Mucosa of rectum (tissue), 2 donors: ENCODE data around the gene BGN.
A peak's percentile ranks its signal among the peaks of the same experiment; 100 is the strongest.

Experiments
- H3K27ac ChIP-seq, 2 donors: one replicate each; pipeline ENCODE4 v1.7.0; 2013; ENCODE audit warnings: inconsistent platforms in 2 of 2, low read depth in 2 of 2, low read length in 2 of 2
- H3K27me3 ChIP-seq, 2 donors: one replicate each; pipeline ENCODE4 v1.7.0; 2013; ENCODE audit warnings: low read length in 2 of 2; ENCODE audit not compliant: control insufficient read depth in 2 of 2, insufficient read depth in 2 of 2
- H3K36me3 ChIP-seq, 2 donors: one replicate each; pipeline ENCODE4 v1.7.0; 2013; ENCODE audit warnings: low read length in 2 of 2; ENCODE audit not compliant: control insufficient read depth in 2 of 2, insufficient read depth in 2 of 2
- H3K4me1 ChIP-seq, 2 donors: one replicate each; pipeline ENCODE4 v1.7.0; 2013; ENCODE audit warnings: low read length in 2 of 2, mild to moderate bottlenecking in 1 of 2; ENCODE audit not compliant: control insufficient read depth in 2 of 2, insufficient read depth in 2 of 2
- H3K4me3 ChIP-seq, 2 donors: one replicate each; pipeline ENCODE4 v1.7.0; 2013; ENCODE audit warnings: low read length in 2 of 2
- H3K9ac ChIP-seq, 2 donors: one replicate each; pipeline ENCODE4 v1.7.0; 2013; ENCODE audit warnings: low read length in 2 of 2, low read depth in 1 of 2, mild to moderate bottlenecking in 1 of 2
- H3K9me3 ChIP-seq, 2 donors: one replicate each; pipeline ENCODE4 v1.7.0; 2013; ENCODE audit warnings: low read length in 2 of 2; ENCODE audit not compliant: control insufficient read depth in 2 of 2
- donor health status: healthy.
- donor health status: Normal muscosa, but diverticular disease.

Gene BGN

GRCh38 chrX:153494541-153495361, at the start of gene BGN:
Gene BGN (plus strand): TSS chrX:153494980. CDS start chrX:153504632, 9,652 bp downstream.
- peaks cover 0 to 3% of the 10 kb centered on the region in 2 donors for H3K27me3 ChIP-seq
- no peak within 1 kb of the TSS for H3K27ac ChIP-seq
- no peak within 1 kb of the TSS for H3K9ac ChIP-seq
- H3K4me3 ChIP-seq: peak within 1 kb of the TSS; percentile 20 to 39
- H3K36me3 ChIP-seq: no peaks in the 10 kb centered on the region
- no peaks in the 10 kb centered on the region for H3K9me3 ChIP-seq
- H3K4me1 ChIP-seq: no peaks in the 10 kb centered on the region

DNA sequence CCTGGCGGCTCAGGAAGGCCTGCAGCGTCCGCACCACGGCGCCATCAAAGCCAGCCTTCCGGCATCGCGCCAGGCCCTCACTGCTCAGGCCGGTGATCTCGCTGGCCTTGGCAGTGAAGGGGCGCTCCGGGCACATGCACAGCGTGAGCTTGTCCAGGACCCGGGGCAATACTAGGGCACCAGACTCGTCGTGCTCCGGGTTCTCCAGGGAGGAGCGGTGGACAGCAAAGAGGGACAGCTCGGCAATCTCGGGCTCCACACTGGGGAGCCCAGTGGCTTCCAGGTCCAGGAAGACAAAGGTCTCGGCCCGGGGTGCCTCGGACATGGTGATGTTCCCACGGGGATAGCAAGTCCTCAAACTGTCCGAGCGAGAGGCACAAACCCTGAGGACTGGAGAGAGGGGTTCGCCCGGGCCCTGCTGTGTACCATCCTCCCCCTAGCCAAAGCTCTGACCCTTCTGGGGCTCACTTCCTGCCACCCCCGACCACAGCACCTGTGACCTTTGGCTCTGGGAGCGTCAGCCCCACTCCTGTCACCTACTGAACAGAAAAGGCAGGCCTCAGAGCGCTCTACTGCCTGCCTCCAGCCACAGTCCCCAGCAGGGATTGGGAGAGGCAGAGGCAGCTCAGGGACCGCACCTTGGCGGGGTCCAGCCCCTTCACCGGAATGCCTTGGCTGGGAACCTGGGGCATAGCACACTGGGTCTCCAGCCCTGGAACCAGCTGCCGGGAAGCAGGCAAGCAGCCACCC, 49.5 kb upstream of the BGN start:
- H3K27me3 ChIP-seq: no peaks in the 10 kb centered on the region
- H3K4me1 ChIP-seq: no peaks in the 10 kb centered on the region
- no peaks in the 10 kb centered on the region for H3K9me3 ChIP-seq
- no peak overlapping the region for H3K27ac ChIP-seq
- no peak overlapping the region for H3K4me3 ChIP-seq
- no peak overlapping the region for H3K9ac ChIP-seq
- no peaks in the 10 kb centered on the region for H3K36me3 ChIP-seq

DNA sequence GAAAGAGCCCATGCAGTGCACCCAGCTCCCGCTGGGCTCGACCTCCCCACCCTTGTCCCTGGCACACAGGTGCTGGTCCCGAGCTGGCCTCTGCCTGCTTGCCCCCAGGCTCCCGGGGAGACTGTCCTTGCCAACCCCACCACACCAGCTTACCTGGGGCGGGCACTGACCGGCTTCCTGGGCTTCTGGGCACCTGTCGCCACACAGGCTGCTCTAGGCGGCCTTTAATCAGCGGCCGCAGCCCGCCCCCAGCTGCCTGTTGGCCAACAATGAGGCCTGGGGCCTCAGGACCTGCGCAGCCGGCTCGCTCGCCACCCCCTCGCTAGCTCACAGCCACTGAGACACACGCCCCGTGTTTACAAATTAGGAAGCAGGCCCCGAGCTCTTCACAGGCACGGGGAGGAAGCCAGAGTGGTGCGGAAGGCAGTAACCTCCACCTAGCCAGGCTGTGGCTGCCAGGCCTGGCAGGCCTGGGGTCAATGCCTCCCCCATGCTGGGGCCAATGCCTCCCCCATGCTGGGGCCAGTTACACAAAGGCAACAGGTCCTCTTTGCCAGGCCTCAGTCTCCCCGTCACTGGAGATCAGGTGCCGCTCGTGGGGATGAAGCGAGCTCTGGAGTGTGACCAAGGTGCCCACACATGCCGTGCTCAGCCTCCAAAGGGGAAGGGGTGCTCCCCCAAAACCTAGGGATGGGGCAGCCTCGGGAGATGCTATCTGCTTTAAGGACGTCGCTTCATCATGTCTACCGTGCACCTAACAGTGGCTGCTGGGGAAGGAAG, 48.7 kb upstream of the BGN start, which contains the start of gene TREX2:
TREX2 (minus strand) TSS at position 201 of the 780 bp plus-strand sequence. CDS start 626 bp downstream, outside the sequence.
- Histone ChIP-seq H3K27me3 (no peaks in the 10 kb centered on the region), H3K36me3 (no peaks in the 10 kb centered on the region), H3K9ac (no peak within 1 kb of the TSS)

DNA sequence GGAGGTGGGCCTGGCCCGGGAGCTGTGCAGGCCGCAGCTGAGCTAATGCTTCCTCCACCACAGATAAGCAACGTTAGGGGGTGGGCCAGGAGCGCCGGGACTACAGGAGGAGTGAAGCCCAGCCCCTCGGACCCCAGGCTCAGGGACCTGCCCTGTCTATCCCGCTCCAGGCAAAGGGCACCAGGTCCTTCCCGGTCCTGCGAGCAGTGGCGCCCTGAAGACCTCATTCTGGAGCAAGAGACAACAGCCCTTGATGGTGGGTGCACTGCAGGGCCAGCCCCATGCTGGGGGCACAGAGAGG, 48.2 kb upstream of the BGN start:
- Histone ChIP-seq H3K4me1 (no peaks in the 10 kb centered on the region), H3K27me3 (no peaks in the 10 kb centered on the region), H3K9ac (no peak overlapping the region), H3K9me3 (no peaks in the 10 kb centered on the region), H3K36me3 (no peaks in the 10 kb centered on the region), H3K27ac (no peak overlapping the region), H3K4me3 (no peak overlapping the region)

More for the DNA sequence above, 48.7 kb upstream of the BGN start, which contains the start of gene TREX2:
- Histone ChIP-seq H3K4me1 (no peaks in the 10 kb centered on the region), H3K27ac (no peak within 1 kb of the TSS), H3K9me3 (no peaks in the 10 kb centered on the region), H3K4me3 (no peak within 1 kb of the TSS)

DNA sequence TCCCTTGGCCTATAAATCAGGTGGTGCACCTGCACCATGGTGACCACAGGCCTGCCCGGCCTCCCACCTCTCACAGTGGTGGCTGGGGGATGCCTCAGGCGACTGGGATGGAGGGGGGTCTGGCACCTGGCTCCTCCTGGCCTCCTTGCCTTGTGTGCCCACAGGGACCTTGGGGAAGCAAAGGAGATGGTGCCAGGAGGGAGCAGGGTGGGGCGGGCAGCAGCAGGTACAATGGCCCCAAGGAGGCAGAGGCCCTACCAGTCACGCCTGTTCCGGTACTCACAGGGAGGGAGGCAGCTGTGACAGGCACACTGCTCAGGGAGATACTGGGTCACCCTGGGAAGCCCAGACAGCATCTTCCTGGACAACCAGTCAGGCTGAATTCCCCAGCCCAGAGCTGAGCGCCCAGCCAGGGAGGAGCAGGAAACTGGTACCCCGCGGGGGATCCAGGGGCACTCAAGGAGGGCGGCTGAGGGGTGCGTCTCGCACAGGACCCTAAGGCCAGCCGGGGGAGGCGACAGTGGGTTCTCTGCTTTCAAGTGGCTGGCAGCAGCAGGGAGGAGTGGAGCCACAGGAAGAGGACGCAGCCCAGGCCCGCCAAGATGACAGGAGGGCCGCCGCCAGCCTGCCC, 47.7 kb upstream of the BGN start:
- H3K4me1 ChIP-seq: no peaks in the 10 kb centered on the region
- H3K27ac ChIP-seq: no peak overlapping the region
- no peaks in the 10 kb centered on the region for H3K27me3 ChIP-seq
- H3K9ac ChIP-seq: no peak overlapping the region
- H3K4me3 ChIP-seq: no peak overlapping the region
- H3K9me3 ChIP-seq: no peaks in the 10 kb centered on the region
- no peaks in the 10 kb centered on the region for H3K36me3 ChIP-seq

DNA sequence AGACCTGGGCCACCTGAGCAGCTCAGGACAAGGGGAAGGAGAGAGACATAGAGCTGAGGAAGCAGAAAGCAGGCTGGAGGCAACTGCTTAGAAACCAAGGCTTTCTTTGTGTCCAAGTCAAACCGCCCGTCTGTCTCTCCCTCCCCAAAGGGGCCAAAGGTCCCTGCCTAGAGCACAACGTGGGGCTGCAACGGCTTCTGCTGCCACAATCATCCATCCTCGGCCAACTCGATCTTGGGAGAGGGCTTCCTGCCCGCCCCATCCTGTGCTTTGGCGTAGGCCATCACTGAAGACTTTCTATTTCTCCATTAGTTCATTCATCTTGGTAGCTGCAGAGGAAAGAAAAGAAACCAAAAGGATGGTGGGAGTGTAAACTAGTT, 47.2 kb upstream of the BGN start:
- Histone ChIP-seq H3K27me3 (no peaks in the 10 kb centered on the region), H3K9ac (no peak overlapping the region), H3K9me3 (no peaks in the 10 kb centered on the region), H3K36me3 (no peaks in the 10 kb centered on the region), H3K4me3 (no peak overlapping the region), H3K4me1 (no peaks in the 10 kb centered on the region), H3K27ac (no peak overlapping the region)

DNA sequence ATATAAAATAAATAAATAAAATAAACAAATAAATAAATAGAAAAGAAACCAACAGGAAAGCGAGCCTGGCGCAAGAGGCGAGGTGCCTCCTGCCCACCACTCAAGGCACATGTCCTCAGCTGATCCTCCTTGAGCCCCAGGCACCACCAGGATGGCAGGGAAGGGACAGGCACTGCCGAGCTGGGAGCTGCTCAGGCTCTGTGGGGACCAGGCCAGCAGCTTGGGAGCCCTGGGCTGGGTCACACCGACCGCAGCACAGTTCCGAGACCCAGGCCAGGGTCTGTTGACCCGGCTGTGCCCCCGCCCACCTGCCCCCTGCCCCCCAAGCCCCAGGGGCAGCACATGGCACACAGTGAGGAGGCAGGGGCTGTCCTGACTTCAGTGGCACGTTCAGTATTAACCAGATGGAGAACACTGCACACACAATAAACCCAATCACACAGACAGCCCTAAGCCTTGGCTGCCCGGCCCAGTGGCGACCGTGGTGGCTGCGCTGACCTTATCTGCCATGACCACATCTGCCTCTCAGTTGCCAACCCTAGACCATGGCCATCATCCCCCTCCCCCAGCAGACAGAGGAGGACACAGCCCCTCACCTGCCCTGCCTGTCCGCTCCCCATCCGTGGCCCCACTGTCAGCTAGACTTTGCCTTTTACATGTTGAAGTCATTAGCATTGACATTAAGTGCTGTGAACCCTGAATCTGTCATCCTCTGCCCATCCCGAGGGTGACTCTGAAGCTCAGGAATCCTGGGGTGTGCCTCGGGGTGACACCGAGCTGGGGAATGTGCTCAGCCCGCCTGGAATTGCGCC, 46.0 kb upstream of the BGN start:
- Histone ChIP-seq H3K27me3 (no peaks in the 10 kb centered on the region), H3K4me1 (no peaks in the 10 kb centered on the region), H3K4me3 (no peak overlapping the region), H3K27ac (no peak overlapping the region), H3K36me3 (no peaks in the 10 kb centered on the region), H3K9me3 (no peaks in the 10 kb centered on the region), H3K9ac (no peak overlapping the region)

GRCh38 chrX:153449368-153450113, 45.2 kb upstream of the BGN start:
- Histone ChIP-seq H3K27ac (no peak overlapping the region), H3K4me1 (no peaks in the 10 kb centered on the region), H3K36me3 (no peaks in the 10 kb centered on the region), H3K9ac (no peak overlapping the region), H3K9me3 (no peaks in the 10 kb centered on the region), H3K27me3 (no peaks in the 10 kb centered on the region), H3K4me3 (no peak overlapping the region)
